HepG2 (cell line): Measurements from ENCODE around the gene HECTD4. TPM values are rescaled to one million over a fixed set of nuclear protein-coding genes. Genes with fewer than 3 reads are reported as not detected.

Experiments used
- BRCA1 ChIP-seq: sonication (generic); formaldehyde crosslinking; IDR thresholded peaks from 2 replicates; pipeline ENCODE4 v1.4.0; 2020; ENCODE audit warnings: missing genetic modification reagents
- CBX2 ChIP-seq, 2 experiments: fragments of 200-600 bp in 1 of 2; sonication (generic); formaldehyde crosslinking in 1 of 2; IDR thresholded peaks; 2 replicates each; pipeline versions ENCODE4 v1.7.0 to v1.8.1; 2018 to 2022; ENCODE audit warnings: low read depth in 2 of 2, low read length in 1 of 2, mild to moderate bottlenecking in 1 of 2, missing genetic modification reagents in 1 of 2
- CENPT ChIP-seq: sonication (generic); formaldehyde crosslinking; IDR thresholded peaks from 2 replicates; pipeline ENCODE4 v1.8.0; 2022; ENCODE audit warnings: low read depth, mild to moderate bottlenecking, moderate library complexity, missing genetic modification reagents
- FOSL1 ChIP-seq: sonication (generic); formaldehyde crosslinking; IDR thresholded peaks from 2 replicates; pipeline ENCODE4 v1.9.0; 2021; ENCODE audit warnings: missing genetic modification reagents, borderline replicate concordance
- HOXA5 ChIP-seq: sonication (generic); formaldehyde crosslinking; IDR thresholded peaks from 2 replicates; pipeline ENCODE4 v1.4.0; 2020; ENCODE audit warnings: missing genetic modification reagents
- KLF12 ChIP-seq: sonication (generic); formaldehyde crosslinking; IDR thresholded peaks from 2 replicates; pipeline ENCODE4 v1.4.0; 2020; ENCODE audit warnings: missing genetic modification reagents, borderline replicate concordance
- NR1H2 ChIP-seq: sonication (generic); formaldehyde crosslinking; IDR thresholded peaks from 2 replicates; pipeline ENCODE4 v1.8.1; 2022; ENCODE audit warnings: low read depth, missing genetic modification reagents, borderline replicate concordance
- SIX4 ChIP-seq: sonication (generic); formaldehyde crosslinking; IDR thresholded peaks from 2 replicates; pipeline ENCODE4 v1.4.0; 2020; ENCODE audit warnings: missing genetic modification reagents
- SP4 ChIP-seq: sonication (generic); formaldehyde crosslinking; IDR thresholded peaks from 2 replicates; pipeline ENCODE4 v1.8.1; 2023; ENCODE audit warnings: mild to moderate bottlenecking, missing genetic modification reagents
- TGIF2 ChIP-seq: IDR thresholded peaks from 2 replicates; pipeline ENCODE4 v1.6.1; 2016; ENCODE audit warnings: control low read depth, missing compliant biosample characterization
- TMF1 ChIP-seq: sonication (generic); formaldehyde crosslinking; IDR thresholded peaks from 2 replicates; pipeline ENCODE4 v1.8.1; 2022; ENCODE audit warnings: low read depth, missing genetic modification reagents
- U2AF1 ChIP-seq: fragments of 200-400 bp; formaldehyde crosslinking; optimal IDR thresholded peaks from 2 replicates; pipeline ENCODE3; 2017; ENCODE audit warnings: mild to moderate bottlenecking, low read depth, low read length
- ZBTB39 ChIP-seq: sonication (generic); formaldehyde crosslinking; IDR thresholded peaks from 2 replicates; pipeline ENCODE4 v1.5.0; 2020; ENCODE audit warnings: missing genetic modification reagents
- ZBTB49 ChIP-seq: sonication (generic); formaldehyde crosslinking; IDR thresholded peaks from 2 replicates; pipeline ENCODE4 v1.4.0; 2020; ENCODE audit warnings: missing genetic modification reagents, borderline replicate concordance
- ZFP36L1 ChIP-seq: sonication (generic); formaldehyde crosslinking; IDR thresholded peaks from 2 replicates; pipeline ENCODE4 v1.8.0; 2022; ENCODE audit warnings: mild to moderate bottlenecking, missing genetic modification reagents, moderate library complexity
- ZNF20 ChIP-seq: sonication (generic); formaldehyde crosslinking; IDR thresholded peaks from 2 replicates; pipeline ENCODE4 v1.4.0; 2020; ENCODE audit warnings: mild to moderate bottlenecking, moderate library complexity, missing genetic modification reagents
- ZNF652 ChIP-seq: IDR thresholded peaks from 2 replicates; pipeline ENCODE4 v1.6.1; 2016; ENCODE audit warnings: low read depth, borderline replicate concordance
- ZNF776 ChIP-seq: sonication (generic); formaldehyde crosslinking; IDR thresholded peaks from 2 replicates; pipeline ENCODE4 v1.4.0; 2020; ENCODE audit warnings: mild to moderate bottlenecking, missing genetic modification reagents
- ZNF850 ChIP-seq: sonication (generic); formaldehyde crosslinking; conservative IDR thresholded peaks from 2 replicates; pipeline ENCODE4 v1.9.0; 2021; ENCODE audit warnings: mild to moderate bottlenecking, missing genetic modification reagents
- polyA plus RNA-seq, 8 experiments: library from polyadenylated mRNA; depleted of rRNA in 3 of 8; stranded (reverse) in 7 of 8; unstranded in 1 of 8; fragments of >200 nt; fragmentation: Illumina TruSeq in 4 of 8; extraction: Trizol in 4 of 8; gene quantifications; 2 replicates each; pipeline versions ENCODE4 v1.2.1 to v1.2.3, GENCODE V29; 2011 to 2016; ENCODE audit warnings: low read depth in 4 of 8, missing spikeins in 1 of 8, mixed read lengths in 1 of 8; ENCODE audit not compliant: insufficient read depth in 1 of 8
- total RNA-seq, 5 experiments: library from RNA; depleted of rRNA; stranded (reverse); fragments of >200 nt; fragmentation: Illumina TruSeq; extraction: Trizol; gene quantifications; 2 replicates each; pipeline ENCODE4 v1.2.3, GENCODE V29; 2016; ENCODE audit warnings: low read depth in 1 of 5
- TF ChIP-seq, protein P1 (sequence below): IDR thresholded peaks from 2 replicates; pipeline ENCODE4 v1.6.1; 2012; ENCODE audit warnings: low read depth, low read length, improper control_type of control experiment
- TF ChIP-seq, protein P2 (sequence below): sonication (generic); formaldehyde crosslinking; IDR thresholded peaks from 2 replicates; pipeline ENCODE4 v1.5.0; 2020; ENCODE audit warnings: mild to moderate bottlenecking, missing genetic modification reagents

The HECTD4 gene
- total and polyA plus RNA-seq, 2 of the 13 experiments (the other 11 are each of a cell fraction or from before 2014, with no cell fraction given): 9.0 to 11.4 TPM

- TF ChIP-seq, protein P1, sequence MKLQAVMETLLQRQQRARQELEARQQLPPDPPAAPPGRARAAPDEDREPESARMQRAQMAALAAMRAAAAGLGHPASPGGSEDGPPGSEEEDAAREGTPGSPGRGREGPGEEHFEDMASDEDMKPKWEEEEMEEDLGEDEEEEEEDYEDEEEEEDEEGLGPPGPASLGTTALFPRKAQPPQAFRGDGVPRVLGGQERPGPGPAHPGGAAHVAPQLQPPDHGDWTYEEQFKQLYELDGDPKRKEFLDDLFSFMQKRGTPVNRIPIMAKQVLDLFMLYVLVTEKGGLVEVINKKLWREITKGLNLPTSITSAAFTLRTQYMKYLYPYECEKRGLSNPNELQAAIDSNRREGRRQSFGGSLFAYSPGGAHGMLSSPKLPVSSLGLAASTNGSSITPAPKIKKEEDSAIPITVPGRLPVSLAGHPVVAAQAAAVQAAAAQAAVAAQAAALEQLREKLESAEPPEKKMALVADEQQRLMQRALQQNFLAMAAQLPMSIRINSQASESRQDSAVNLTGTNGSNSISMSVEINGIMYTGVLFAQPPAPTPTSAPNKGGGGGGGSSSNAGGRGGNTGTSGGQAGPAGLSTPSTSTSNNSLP: peak; percentile 59; the same call in 1 of the 2 replicates
- TF ChIP-seq SIX4 (CRISPR knock-in tag) (no peak), CBX2 (IDR thresholded peaks at IDR 0.05; ENCODE audit: low read depth, low read length) (no peak), CBX2 (CRISPR knock-in tag; IDR thresholded peaks at IDR 0.05; ENCODE audit: low read depth) (no peak), HOXA5 (CRISPR knock-in tag) (peak; percentile 90; the same call in 1 of the 2 replicates), KLF12 (peak; percentile 87), SP4 (peak; percentile 80), U2AF1 (peak; percentile 38), ZNF776 (CRISPR knock-in tag) (no peak), BRCA1 (CRISPR knock-in tag) (peak; percentile 71; the same call in 1 of the 2 replicates), ZFP36L1 (no peak), CENPT (CRISPR knock-in tag) (no peak), TMF1 (CRISPR knock-in tag) (0 out of 2 replicates have a peak, but pooled peaks have one; percentile 41), FOSL1 (CRISPR knock-in tag) (no peak), ZNF20 (CRISPR knock-in tag) (no peak), TGIF2 (no peak), ZBTB39 (CRISPR knock-in tag) (no peak), ZNF850 (CRISPR knock-in tag) (no peak), ZBTB49 (CRISPR knock-in tag) (no peak), ZNF652 (CRISPR knock-in tag) (no peak), NR1H2 (CRISPR knock-in tag) (no peak)
- TF ChIP-seq, protein P2, sequence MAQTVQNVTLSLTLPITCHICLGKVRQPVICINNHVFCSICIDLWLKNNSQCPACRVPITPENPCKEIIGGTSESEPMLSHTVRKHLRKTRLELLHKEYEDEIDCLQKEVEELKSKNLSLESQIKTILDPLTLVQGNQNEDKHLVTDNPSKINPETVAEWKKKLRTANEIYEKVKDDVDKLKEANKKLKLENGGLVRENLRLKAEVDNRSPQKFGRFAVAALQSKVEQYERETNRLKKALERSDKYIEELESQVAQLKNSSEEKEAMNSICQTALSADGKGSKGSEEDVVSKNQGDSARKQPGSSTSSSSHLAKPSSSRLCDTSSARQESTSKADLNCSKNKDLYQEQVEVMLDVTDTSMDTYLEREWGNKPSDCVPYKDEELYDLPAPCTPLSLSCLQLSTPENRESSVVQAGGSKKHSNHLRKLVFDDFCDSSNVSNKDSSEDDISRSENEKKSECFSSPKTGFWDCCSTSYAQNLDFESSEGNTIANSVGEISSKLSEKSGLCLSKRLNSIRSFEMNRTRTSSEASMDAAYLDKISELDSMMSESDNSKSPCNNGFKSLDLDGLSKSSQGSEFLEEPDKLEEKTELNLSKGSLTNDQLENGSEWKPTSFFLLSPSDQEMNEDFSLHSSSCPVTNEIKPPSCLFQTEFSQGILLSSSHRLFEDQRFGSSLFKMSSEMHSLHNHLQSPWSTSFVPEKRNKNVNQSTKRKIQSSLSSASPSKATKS (CRISPR knock-in tag): no peak
Observed at GRCh38 chr12:112409064-112409905, 27.1 kb upstream of the HECTD4 start, which contains the start of gene RPL6 (continued).
